HL-60 (cell line): Measurements from ENCODE around the gene VDAC2.

Experiments
- CTCF ChIP-seq: IDR thresholded peaks from one replicate; pipeline ENCODE4 v1.5.1; 2011; ENCODE audit warnings: low read length, control low read depth, inconsistent platforms; ENCODE audit not compliant: insufficient read depth
- TF ChIP-seq, protein P1 (sequence below): IDR thresholded peaks from 2 replicates; pipeline ENCODE4 v1.6.1; 2012; ENCODE audit warnings: low read depth; ENCODE audit not compliant: insufficient replicate concordance

DNA sequence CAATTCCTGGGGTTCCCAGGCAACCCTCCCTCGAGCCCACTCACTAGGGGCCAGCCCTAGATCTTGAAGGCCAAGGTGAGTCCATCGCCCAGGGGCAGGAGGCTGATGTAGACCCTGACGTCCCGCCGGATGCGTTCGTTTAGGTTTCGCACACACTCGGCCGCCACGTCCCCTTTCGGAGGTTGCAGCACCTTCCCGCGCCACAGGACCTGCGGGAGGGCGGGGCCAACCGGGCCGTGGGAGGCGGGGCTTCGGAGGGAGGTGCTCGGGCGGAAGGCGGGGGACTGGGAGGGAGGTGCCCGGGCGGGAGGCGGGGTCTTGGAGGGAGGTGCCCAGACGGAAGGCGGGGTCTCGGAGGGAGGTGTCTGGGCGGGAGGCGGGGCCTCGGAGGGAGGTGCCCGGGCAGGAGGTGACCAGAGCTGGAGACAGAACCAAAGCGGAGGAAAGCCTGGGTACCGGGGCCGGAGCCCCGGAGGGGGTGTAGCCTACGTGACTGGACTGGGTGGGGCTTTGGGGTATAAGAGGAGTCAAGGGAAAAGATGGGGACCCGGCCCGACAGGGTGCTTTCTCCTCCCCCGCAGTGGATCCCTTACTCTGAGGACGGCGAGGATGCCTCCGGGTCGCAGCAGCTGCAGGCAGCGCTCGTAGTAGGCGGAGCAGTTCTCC, 23.6 kb downstream of the VDAC2 start:
- TF ChIP-seq CTCF = no peak
- TF ChIP-seq, protein P1, sequence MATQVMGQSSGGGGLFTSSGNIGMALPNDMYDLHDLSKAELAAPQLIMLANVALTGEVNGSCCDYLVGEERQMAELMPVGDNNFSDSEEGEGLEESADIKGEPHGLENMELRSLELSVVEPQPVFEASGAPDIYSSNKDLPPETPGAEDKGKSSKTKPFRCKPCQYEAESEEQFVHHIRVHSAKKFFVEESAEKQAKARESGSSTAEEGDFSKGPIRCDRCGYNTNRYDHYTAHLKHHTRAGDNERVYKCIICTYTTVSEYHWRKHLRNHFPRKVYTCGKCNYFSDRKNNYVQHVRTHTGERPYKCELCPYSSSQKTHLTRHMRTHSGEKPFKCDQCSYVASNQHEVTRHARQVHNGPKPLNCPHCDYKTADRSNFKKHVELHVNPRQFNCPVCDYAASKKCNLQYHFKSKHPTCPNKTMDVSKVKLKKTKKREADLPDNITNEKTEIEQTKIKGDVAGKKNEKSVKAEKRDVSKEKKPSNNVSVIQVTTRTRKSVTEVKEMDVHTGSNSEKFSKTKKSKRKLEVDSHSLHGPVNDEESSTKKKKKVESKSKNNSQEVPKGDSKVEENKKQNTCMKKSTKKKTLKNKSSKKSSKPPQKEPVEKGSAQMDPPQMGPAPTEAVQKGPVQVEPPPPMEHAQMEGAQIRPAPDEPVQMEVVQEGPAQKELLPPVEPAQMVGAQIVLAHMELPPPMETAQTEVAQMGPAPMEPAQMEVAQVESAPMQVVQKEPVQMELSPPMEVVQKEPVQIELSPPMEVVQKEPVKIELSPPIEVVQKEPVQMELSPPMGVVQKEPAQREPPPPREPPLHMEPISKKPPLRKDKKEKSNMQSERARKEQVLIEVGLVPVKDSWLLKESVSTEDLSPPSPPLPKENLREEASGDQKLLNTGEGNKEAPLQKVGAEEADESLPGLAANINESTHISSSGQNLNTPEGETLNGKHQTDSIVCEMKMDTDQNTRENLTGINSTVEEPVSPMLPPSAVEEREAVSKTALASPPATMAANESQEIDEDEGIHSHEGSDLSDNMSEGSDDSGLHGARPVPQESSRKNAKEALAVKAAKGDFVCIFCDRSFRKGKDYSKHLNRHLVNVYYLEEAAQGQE = no peak
